OCI-M1 (cell line): Measurements from ENCODE around the gene TBRG4.
"Not testable (repeated sequence)": the region's sequence is repeated elsewhere in the genome, so short reads cannot be mapped to it uniquely, and the experiment has no call there.

Experiments
- DNase-seq: peaks from one replicate; lab custom pipeline; 2025; lab: John Stamatoyannopoulos, UW

Gene TBRG4

GRCh38 chr7:45117582-45117981, 6.1 kb upstream of the TBRG4 start:
- DNase-seq, result no peak

GRCh38 chr7:45116048-45116447, 4.6 kb upstream of the TBRG4 start:
- no peak for DNase-seq

DNA sequence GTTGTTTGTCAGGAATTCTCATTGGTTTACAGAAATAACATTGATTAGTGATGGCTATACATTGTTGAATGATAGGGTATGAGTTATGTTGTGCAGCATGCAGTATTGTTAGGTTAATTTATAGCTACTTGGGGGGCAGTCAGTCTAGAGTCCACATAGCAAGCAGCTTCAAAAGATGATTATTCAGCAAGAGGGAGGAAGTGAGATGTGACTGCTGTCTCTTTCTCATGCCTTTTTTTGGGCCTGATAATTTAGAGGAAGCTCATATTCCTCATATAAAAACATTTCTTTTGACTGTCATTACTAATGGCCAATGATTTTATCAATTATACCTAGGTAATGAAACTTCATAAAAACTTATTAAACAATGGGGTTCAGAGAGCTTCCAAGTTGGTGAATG, 3.4 kb upstream of the TBRG4 start:
- no peak for DNase-seq

DNA sequence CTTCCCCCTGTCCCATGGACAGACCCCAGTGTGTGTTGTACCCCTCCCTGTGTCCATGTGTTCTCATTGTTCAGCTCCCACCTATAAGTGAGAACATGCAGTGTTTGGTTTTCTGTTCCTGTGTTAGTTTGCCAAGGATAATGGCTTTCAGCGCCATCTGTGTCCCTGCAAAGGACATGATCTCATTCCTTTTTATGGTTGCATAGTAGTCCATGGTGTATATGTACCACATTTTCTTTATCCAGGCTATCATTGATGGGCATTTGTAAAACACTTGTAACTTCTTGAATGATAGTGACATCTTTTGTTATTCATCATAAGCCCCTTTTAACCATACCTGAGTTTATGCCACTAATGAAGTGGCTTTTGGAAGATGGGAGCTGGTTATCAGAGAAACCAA, 2.8 kb upstream of the TBRG4 start:
- not testable (repeated sequence) for DNase-seq

DNA sequence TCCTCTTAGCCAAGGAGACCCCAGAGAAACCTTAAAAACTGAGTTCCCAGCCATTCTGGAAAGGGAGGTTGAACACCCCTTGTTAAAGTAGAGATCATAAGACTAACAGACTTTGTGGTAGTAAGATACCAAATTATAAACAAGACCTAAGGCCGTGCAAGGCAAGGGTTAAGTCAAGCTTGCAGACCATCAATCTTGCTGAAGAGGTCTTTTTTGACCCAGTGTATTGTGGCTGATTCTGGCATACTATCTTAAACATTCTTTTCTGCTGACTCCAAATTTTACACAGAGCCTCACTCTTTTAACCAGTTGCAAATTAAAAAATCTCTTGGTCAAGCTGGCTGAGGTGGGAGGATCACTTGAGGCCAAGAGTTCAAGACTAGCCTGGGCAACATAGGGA, 1.2 kb upstream of the TBRG4 start:
- DNase-seq, result no peak

DNA sequence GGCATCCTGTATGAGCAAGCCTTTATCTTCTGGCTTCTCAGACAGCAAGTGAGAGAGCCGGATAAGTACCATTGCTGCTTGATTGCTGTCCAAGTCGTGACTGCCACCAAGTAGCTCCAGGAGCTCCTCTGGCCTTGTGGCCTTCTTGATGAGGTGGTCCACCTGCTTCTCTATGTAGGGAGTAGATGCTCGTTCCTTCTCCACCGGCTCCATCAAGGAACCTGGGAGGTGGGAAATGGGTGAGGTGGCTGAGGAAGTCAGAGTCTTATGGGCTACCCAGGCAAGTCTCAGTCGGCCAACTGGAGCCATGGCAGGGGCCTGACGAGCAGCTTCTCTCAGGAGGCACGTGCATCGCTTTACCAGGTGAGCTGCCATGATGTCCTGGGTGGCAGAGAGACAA, 2.6 kb downstream of the TBRG4 start:
- DNase-seq, result no peak

DNA sequence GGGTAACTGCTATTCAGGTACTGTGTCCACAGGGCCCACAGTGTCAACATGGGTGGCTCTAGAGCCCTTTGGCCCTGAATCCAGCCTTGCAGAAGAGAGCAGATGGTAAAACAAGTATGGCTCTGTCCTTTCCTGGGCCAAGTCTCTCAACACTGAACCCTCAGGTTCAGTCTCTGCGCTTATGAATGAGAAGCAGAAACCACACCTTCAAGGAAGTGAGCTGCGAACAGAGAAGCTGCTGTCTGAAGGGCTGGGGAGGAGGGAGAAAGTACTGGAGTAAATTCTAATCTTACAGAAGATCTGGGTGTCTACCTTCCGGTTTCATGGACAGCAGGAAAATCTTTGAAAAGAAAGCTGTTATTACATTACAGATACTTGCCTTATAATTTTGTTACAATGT, 4.1 kb downstream of the TBRG4 start:
- DNase-seq, result no peak

DNA sequence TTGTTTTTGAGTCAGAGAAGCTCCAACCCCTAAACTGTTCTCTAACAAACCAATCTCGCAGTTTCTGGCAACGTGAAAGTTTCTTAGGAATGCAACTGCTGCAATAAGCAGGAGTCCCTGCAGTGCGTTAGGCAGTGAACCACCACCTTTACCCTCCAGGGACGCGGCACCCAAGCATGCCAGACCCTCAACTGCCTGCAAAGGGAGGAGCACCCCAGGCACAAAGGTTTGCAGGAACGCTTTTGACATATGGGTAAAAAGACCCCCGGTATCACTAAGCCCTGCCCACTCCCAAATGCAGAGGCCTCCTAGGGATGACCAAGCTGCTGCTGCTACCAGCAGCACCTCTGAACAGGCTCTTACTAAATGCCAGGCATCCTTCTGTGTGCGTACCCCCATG, 4.7 kb downstream of the TBRG4 start:
- no peak for DNase-seq

GRCh38 chr7:45105588-45106188, 5.8 kb downstream of the TBRG4 start:
- DNase-seq, result no peak

DNA sequence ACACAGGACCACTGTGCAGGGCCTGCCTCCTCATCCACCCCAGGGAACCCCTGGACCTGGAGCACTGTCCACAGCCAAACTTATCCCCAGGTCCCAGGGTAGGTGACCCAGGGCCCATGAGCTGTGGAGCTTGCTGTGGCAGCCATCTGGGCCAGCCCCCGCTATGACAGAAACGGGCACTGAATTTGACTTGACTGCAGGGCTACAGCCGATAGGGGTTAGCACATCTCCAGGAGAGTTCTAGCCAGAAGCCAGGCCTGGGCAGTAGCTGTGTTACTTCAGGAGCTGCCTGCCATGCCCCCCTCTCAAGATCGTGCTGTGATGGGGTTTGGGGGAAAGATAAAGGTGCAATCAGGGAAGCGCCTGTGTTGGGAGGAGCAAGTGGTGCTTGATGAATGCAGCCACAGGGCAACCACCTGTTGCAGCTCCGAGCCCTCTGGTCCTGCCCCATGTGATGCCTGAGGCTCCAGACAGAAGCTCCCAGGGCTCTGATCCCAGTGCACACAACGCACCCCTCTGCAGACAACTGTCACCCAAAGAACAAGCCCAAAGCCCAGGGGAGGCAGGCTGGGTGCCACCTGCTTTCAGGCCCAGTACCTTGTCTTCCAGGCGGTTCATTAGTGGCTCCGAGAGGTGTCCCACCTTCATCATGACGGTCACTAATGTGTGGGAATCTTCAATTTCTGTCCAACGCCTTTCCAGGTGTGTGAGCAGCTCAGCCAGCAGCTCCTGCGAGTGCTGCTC, 6.5 kb downstream of the TBRG4 start:
- DNase-seq, result no peak

- no peak for DNase-seq
Measured at GRCh38 chr7:45103958-45104843, 7.3 kb downstream of the TBRG4 start.

DNA sequence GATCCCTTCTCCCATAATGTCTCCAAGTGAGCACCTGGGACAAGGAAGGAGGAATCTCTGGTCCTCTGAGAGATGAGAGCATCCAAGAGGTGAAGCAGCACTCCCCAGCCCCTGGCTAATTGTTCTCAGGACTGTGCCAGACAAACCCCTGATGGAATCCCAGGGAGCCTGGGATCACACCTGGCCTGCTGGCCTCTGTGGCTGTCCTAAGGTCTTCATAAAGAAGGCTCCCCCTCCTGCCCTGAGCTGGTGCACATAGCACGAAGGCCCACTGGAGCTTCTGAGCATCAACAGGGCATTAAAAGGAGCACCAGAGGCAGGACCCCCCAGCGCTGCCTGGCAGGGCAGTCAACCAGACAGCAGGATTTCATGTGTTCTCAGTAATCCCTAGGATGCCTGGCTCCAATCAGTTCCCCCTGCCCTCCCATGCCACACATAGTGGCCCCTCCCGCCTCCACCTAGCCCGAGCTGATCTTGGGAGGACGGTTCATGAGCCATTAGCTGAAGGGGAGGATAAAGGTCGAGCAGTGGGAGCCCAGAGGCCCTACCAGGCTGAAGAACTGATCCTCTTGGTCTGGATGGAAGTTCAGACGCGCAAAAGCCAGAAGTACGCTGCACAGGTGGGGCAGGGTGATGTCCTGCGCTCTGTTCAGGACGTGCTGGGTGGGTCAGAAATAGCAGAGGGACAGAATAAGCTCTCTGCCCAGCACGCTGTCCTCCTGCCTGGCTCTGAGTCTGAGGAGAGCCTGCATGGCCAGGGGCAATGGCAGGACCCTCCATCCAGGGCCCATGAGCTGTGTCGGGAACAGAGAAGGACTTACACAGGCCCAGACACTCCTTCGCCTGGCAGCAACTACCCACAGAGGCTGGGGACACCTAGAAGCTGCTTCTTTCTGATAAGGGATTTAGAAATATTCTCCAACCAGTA, 8.4 kb downstream of the TBRG4 start:
- no peak for DNase-seq

DNA sequence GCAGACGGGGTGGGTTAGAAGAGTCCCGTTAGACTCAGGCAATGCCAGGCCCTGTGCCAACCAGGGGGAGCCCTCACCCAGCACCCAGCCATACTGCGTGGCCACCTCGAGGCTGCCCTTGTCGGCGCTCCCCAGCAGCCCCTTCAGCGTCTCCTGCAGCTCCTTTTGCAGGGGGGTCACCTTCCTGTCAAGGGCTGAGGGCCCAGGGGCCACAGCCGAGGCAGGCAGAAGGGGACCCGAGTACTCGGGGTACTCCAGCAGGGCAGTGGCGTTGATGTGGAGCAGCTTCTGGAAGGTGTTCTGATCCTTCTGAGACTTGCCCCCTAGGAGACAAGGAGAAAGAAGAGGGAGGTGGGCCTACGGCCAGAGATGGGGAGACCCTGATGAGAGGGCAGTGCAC, 9.7 kb downstream of the TBRG4 start:
- DNase-seq, result no peak

DNA sequence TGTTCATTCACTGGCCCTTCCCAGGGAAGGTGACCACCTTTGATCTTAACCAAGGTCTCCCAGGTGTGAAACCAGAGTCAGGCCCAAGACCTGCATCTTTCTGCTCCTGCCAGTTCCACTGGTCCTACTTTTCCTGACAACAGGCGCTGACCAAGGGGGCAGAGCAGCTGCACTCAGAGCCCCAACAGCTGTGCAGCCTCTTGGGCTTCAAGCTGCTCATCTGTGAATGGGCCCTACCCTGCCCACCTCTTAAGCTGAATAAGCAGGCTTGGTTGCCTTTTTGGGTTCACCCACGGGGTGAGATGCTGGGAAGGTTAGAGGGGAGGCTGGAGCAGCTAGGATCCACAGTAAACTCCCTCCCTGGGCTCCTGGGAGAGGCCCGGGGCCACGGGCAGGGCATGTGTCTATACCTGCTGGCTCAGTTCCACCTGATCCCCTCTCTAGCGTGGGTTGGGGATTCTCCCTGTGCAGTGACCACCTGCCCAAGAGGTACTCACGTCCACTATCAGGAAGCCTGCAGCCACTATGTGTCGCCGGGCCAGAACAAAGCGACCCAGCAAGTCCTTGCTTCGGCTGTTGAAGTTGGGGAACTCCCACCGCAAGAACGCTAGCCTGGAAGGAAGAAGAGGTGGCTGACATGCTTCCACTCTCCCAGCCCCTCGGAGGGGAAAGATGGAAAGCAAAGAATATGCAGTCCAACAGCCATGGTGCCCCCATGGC, 10.6 kb downstream of the TBRG4 start:
- no peak for DNase-seq

GRCh38 chr7:45099891-45100760, 11.4 kb downstream of the TBRG4 start:
- no peak for DNase-seq

DNA sequence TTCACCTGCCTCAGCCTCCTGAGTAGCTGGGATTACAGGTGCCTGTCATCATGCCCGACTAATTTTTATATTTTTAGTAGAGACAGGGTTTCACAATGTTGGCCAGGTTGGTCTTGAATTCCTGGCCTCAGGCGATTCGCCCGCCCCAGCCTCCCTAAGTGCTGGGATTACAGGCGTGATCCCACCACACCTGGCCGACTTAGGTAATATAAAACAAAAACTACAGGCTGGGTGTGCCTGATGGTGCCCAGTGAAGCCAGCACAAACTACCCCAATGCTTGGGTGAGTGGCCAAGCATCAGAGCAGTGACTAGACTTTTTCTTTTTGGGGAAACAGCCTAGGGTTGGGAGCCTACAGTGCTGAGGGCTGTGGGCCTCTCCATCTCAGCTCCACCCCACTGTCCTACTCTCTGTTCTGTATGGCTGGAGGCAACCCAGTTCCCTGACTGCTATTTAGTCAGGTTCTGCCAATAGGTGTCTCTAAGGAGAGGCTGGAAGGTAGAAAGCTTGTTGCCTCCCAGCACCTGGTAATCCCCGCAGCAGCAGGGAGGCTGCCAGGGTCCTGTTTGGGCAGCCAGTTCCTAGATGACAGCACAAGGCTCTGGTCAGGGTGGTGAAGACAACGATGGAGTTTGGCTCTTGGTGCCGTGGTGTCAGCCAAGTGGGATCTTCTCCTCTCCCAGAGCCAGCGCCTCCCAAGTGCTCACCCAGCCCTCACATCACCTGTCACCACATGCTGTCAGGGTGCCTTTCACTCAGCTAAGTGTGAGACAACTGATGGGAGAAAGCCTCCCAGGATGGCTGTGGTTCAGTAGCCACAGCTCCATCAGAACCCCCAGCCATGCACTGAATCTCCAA, 12.3 kb downstream of the TBRG4 start:
- no peak for DNase-seq

- no peak for DNase-seq
Measured at GRCh38 chr7:45092931-45093235, 18.6 kb downstream of the TBRG4 start.

DNA sequence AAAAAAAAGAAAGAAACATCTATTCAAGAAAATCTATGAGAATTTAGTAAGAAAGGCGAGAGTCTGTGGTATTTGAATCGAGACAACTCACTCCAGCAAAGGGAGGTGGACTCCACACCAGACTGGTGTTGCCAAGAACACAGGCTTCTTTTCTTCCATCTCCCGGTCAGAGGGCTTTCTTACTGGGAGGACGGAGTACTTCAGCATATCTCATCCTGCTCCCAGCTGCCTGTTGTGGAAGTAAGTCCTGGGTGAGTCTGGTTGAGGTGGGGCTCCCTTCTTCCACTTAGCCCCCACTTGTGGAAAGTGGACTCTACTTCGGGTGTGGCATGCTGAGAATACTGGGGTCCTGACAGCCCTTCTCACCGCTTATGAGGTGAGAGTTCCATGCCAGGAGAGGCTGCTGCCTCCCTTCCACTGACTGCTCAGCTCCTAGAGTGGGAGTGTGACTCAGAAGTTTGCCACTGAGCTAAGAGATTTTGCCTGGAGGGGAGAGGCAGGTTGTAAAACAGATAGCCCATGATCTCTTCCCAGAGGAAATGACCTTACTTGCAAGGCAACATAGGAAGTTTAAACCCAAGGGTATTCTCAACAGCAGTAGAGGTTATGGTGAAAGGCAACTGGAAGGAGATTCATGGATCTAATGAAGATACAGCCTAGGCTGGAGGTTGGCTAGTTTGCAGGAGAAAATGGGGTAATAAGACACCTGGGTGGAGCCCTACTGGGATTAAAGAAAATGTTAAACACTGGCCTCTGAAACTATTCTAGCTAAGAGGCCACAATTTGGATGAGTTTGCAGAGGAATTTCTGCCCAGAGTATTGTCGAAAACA, 19.2 kb downstream of the TBRG4 start:
- DNase-seq, result no peak
